ENCODE data around the gene CKLF. TPM values are rescaled to one million over a fixed set of nuclear protein-coding genes. Genes with fewer than 3 reads are reported as not detected.
A peak's percentile ranks its signal among the peaks of the same experiment; 100 is the strongest.

The CKLF gene
- total RNA-seq, 2 donors from 2014 or later: 41.5 to 58.4 TPM

DNA sequence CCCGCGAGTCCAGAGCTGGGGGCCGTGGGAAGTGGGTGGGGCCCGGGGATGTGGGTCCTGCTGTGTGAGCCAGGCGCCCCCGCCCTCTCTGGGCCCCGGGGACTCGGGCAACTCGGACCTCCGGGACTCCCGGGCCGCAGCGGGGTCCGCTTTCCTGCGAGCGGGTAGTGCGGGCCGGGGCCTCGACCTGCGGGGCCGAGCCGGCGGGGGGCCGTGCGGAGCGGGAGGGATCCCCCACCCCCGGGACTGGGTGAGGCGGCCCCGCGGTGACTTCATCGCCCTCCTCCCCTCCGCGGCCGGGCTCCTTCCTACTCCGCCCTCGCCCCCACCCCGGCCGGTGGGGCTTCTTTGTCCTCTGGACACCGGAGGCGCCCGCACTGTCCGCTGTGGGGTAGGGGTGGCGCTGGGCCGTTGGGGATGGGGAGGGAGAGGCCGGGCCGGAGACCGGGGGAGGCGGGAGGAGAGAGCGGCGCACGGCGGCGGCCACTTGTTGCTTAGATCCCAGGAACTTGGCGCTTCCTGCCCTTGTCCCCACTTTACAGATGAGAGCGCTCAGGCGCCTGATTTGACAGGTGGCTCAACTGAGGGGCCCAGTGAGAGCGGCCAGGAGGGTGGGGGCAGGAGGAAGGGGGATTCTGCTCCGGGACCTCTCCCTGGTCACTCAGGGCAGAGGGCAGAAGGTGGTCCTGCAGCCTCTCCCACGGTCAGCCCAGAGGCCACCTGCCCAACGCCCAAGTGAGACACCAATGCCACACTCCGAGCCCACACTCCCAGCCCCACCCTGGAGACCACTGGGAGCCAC lies 53.0 kb downstream of the CKLF start:
- peak overlapping the region; percentile 70 for H3K27ac ChIP-seq
- peak overlapping the region; percentile 19 to 72 for H3K9ac ChIP-seq (ENCODE audit: low read depth in 2 of 2, low read length in 2 of 2)
- no peaks in the 10 kb centered on the region for H3K9me3 ChIP-seq
- no peaks in the 10 kb centered on the region for H3K4me1 ChIP-seq
- TF ChIP-seq, protein P1, sequence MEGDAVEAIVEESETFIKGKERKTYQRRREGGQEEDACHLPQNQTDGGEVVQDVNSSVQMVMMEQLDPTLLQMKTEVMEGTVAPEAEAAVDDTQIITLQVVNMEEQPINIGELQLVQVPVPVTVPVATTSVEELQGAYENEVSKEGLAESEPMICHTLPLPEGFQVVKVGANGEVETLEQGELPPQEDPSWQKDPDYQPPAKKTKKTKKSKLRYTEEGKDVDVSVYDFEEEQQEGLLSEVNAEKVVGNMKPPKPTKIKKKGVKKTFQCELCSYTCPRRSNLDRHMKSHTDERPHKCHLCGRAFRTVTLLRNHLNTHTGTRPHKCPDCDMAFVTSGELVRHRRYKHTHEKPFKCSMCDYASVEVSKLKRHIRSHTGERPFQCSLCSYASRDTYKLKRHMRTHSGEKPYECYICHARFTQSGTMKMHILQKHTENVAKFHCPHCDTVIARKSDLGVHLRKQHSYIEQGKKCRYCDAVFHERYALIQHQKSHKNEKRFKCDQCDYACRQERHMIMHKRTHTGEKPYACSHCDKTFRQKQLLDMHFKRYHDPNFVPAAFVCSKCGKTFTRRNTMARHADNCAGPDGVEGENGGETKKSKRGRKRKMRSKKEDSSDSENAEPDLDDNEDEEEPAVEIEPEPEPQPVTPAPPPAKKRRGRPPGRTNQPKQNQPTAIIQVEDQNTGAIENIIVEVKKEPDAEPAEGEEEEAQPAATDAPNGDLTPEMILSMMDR (IDR thresholded peaks at IDR 0.05): peak; percentile 8
- H3K4me3 ChIP-seq: peak overlapping the region; percentile 69
- no peaks in the 10 kb centered on the region for H3K36me3 ChIP-seq
- peaks cover 20% of the 10 kb centered on the region for H3K27me3 ChIP-seq
- DNase-seq: peak; percentile 45
- intact Hi-C loops (cut with DNase I): loop anchor here (5.0 kb wide), 2 partner anchors 122 to 262 kb away; no protein-coding TSS in a partner anchor

DNA sequence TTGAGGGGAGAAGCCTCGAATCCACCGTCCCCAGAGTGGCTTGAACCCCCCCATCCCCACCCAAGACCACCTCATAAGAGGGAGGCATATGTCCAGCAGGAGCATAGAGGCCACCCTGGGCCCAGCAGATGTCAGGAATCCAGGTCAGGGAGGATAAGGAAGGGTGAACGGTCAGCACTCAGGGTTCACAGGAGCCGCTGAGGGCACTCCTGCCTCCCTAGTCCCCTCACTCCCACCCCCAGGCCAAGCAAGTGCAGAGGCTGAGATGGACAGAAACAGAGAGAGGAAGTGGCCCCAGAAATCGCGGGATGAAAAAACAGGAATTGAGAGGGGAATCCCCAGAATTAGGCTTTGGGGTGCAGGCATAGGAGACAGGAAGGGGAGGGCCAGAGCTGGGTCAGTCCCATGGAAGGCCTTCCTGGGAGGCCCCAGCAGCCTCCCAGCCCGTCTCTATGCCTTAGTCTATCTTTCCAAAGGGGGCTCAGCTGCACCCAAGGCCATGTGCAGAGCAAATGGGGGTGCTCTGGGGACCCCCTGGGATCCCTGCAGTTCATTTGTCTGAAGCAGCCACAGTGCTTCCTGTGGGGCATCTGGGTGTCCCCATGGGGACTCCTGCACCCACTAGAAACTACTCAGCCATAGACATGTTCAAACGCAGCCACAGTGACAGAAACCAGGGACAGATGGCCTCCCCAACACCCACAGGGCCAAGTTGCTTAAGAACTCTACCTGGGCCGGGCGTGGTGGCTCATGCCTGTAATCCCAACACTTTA lies 53.8 kb downstream of the CKLF start:
- no peaks in the 10 kb centered on the region for H3K9me3 ChIP-seq
- H3K27me3 ChIP-seq: peaks cover 20% of the 10 kb centered on the region
- no peaks in the 10 kb centered on the region for H3K36me3 ChIP-seq
- peak overlapping the region; percentile 69 for H3K4me3 ChIP-seq
- H3K27ac ChIP-seq: peak overlapping the region; percentile 70
- intact Hi-C loops (cut with DNase I): loop anchor here (5.0 kb wide), 2 partner anchors 121 to 261 kb away; no protein-coding TSS in a partner anchor
- TF ChIP-seq, protein P1 (IDR thresholded peaks at IDR 0.05): no peak
- no peaks in the 10 kb centered on the region for H3K4me1 ChIP-seq
- no peak for DNase-seq
- H3K9ac ChIP-seq (ENCODE audit: low read depth in 2 of 2, low read length in 2 of 2): peak overlapping the region; percentile 19 to 72

DNA sequence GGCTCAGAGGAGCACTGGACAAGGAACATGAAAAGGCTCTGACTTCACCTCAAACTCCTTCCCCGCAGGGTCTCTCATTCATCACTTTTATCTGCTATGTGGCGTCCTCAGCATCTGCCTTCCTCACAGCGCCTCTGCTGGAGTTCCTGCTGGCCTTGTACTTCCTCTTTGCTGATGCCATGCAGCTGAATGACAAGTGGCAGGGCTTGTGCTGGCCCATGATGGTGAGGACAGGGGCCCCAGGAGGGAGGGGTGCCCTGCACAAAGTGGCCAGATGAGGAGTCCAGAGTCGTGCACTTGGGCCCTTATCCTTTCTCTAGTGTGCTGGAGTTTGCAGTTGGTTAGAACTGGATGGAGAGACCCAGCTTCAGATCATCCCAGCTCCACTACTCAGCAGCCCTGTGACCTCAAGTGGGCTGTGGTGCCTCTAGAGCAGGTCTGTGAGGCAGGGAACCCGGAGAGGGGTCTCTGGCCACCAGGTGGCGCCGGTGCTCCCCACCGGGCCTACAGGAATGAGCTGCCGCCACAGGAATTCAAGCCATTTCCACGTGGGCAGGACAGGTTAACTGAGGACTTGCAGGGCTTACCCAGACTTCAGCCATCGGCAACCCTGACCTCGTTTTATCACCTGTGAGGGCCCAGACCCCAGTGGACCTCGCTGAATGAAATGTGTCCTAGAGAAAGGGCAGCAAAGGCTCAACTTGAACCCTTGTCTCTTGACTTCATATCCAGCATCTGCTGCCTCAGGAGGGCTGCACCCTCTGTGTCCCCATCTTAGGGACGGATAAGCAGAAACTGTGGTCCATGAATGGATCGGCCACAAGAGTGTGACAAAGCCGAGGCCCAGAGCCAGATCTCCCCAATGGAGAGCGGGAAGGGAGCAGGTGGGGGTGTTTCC lies 56.1 kb downstream of the CKLF start:
- TF ChIP-seq, protein P1 (IDR thresholded peaks at IDR 0.05): peak; percentile 84
- H3K36me3 ChIP-seq: no peaks in the 10 kb centered on the region
- DNase-seq: peak; percentile 87
- H3K27me3 ChIP-seq: peaks cover 20% of the 10 kb centered on the region
- no peaks in the 10 kb centered on the region for H3K9me3 ChIP-seq
- H3K4me1 ChIP-seq: no peaks in the 10 kb centered on the region
- no peak overlapping the region for H3K4me3 ChIP-seq
- no peak overlapping the region for H3K9ac ChIP-seq (ENCODE audit: low read depth in 2 of 2, low read length in 2 of 2)
- intact Hi-C loops (cut with DNase I): loop anchor here (5.0 kb wide), 2 partner anchors 119 to 259 kb away; no protein-coding TSS in a partner anchor
- no peak overlapping the region for H3K27ac ChIP-seq

DNA sequence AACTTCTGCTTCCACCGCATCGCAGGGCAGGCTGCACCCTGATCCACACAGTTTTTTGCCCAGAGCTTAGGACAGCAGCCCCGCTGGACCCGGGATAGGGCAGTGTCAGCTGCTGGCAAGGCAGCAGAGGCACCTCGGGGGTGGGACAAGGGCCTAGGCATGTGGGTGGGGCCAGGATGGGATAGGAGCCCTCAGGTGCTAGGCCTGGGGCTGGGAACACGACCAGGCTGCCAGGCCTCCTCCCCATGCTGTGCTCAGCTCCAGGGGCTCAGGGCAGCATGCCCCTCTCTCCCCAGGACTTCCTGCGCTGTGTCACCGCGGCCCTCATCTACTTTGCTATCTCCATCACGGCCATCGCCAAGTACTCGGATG lies 56.7 kb downstream of the CKLF start:
- H3K4me1 ChIP-seq: no peaks in the 10 kb centered on the region
- H3K9ac ChIP-seq (ENCODE audit: low read depth in 2 of 2, low read length in 2 of 2): no peak overlapping the region
- intact Hi-C loops (cut with DNase I): loop anchor here (5.0 kb wide), 2 partner anchors 118 to 258 kb away; no protein-coding TSS in a partner anchor
- H3K36me3 ChIP-seq: no peaks in the 10 kb centered on the region
- H3K4me3 ChIP-seq: no peak overlapping the region
- H3K9me3 ChIP-seq: no peaks in the 10 kb centered on the region
- H3K27me3 ChIP-seq: peaks cover 13% of the 10 kb centered on the region
- TF ChIP-seq, protein P1 (IDR thresholded peaks at IDR 0.05): no peak
- H3K27ac ChIP-seq: no peak overlapping the region
- no peak for DNase-seq
